NCI-H146 (cell line): ENCODE results near the gene MTIF2.
"Not testable (repeated sequence)": the region's sequence is repeated elsewhere in the genome, so short reads cannot be mapped to it uniquely, and the experiment has no call there.

Source experiments
- DNase-seq: peaks from one replicate; lab custom pipeline; 2025; lab: John Stamatoyannopoulos, UW

MTIF2 gene, protein sequence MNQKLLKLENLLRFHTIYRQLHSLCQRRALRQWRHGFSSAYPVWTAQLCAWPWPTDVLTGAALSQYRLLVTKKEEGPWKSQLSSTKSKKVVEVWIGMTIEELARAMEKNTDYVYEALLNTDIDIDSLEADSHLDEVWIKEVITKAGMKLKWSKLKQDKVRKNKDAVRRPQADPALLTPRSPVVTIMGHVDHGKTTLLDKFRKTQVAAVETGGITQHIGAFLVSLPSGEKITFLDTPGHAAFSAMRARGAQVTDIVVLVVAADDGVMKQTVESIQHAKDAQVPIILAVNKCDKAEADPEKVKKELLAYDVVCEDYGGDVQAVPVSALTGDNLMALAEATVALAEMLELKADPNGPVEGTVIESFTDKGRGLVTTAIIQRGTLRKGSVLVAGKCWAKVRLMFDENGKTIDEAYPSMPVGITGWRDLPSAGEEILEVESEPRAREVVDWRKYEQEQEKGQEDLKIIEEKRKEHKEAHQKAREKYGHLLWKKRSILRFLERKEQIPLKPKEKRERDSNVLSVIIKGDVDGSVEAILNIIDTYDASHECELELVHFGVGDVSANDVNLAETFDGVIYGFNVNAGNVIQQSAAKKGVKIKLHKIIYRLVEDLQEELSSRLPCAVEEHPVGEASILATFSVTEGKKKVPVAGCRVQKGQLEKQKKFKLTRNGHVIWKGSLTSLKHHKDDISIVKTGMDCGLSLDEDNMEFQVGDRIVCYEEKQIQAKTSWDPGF

GRCh38 chr2:55268907-55269644 lies at the start of gene MTIF2:
Gene MTIF2, minus strand, starts transcription at chr2:55269231. Its CDS starts 5,373 bp downstream, at chr2:55263858.
- DNase-seq, result peak; percentile 89

- no peak for DNase-seq
Observed at GRCh38 chr2:55314985-55315384, 46.0 kb upstream of the MTIF2 start.

DNA sequence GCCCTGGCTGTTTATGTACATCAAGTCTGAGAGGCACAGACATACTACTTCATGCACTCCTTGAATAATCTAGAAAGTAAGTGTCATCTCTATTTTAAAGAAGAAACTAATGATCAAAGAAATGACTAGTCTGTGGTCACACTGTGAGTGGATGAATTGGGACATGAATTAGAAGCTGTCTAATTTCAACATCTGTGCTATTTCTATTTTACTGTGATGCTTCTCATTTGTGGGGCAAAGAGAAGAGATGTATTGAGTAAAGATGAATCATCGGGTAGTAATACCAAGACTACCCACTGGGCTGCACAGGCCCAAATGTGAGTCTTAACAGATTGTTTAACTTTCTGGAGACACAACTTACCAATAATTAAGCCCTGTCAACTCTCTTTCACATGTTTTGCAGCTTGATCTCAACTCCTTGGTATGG lies 42.4 kb upstream of the MTIF2 start:
- DNase-seq, result no peak

- DNase-seq, result no peak
Observed at GRCh38 chr2:55309446-55309845, 40.4 kb upstream of the MTIF2 start.

GRCh38 chr2:55302241-55302640 lies 33.2 kb upstream of the MTIF2 start:
- no peak for DNase-seq

- DNase-seq, result no peak
Observed at GRCh38 chr2:55301277-55301676, 32.2 kb upstream of the MTIF2 start.

DNA sequence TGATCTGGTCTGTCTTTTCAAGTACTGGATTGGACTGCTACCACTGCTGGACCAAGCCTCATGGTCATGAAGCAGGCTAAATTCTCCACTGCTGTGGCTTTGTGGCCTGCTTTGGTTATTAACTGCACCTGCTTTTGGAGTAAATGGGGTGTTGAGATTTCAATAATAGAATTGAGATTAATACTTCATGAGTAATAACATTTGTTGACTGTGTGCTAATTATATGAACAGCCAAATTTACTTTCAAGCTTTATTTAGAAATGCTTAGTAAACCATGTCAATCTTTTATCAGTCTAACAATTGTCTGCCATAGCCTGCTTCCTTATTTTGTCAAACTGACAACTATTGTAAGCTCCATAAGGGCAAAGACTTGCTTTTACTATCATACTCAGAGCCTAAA lies 27.4 kb upstream of the MTIF2 start:
- no peak for DNase-seq

DNA sequence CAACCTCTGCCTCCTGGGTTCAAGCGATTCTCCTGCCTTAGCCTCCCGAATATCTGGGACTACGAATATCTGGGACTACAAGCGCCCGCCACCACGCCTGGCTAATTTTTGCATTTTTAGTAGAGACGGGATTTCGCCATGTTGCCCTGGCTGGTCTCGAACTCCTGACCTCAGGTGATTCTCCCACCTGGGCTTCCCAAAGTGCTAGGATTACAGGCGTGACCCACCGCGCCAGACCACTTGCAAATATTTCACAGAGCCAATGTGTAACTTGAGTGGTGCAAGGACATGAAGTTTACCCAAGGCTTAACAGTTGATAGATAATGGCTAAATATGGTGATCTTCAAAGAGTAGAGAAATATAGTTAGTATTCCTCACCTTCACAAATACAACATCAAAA lies 14.1 kb upstream of the MTIF2 start:
- no peak for DNase-seq

DNA sequence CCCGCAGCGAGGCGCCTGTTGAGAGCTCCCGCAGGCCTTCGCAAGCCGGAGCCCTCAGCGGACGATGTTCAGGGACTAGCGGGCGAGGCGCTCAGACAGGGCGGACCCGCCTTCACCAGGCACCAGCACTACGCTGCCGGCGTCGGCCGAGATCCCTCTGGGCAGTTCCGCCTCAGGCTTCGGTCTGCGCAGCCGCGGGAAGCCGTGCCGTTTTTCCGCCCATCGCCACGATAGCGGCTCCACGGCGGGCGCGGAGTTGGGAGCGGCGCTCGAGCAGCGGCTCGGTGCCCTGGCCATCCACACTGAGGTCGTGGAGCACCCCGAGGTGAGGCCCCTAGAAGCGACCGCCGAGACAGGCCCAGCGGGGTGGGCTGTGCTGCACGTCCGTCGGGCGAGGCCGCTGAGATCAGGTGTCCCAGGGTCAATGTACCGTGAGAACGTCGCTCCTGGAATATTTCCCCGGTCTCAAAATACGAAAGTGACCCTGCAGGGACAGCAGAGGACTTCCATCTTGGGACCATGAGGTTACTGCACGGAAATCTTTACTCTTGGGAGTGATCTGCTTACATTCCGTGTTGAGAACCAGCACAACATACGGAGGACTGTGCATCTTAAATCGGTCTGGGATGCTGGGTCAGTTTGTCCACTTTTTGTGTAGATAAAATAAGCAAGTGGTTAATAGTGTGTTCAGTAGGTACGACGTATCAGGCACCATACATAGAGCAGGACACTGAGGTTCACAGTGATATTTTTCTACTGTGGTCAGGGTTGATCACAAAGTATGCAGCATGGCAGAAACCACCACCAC lies 13.3 kb upstream of the MTIF2 start:
- DNase-seq, result peak; percentile 84

DNA sequence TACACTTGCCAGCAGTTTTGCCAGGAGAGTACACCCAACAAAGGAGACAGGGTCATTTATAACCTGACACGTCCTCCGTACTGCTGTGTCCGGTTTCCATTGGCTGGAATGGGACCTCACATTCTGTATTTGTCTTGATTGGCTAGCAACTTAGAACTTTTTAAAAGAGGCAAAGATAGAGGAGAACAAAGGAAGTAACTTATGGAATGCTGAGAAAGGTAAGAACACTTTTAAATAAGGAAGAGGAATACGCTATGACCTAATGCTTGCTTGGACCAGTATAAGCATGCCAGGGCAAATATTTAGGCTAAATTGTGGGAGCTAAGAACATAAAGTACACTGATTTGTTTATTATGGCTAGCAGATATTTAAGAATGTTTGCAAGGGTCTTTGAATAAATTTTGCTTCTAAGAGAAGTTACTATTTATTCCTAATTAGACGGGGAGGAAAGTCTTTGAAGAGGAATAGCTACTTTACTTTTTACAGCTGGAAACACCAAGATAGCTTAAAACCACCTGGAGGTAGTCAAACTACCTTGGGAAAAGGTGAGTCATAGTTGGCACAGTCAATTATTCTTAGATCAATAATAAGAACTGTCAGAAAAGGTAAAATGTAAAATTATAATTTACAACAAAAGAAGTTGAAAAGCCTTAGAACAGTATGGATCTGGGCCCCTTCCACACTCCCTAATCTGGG lies 12.0 kb upstream of the MTIF2 start:
- DNase-seq, result not testable (repeated sequence)

GRCh38 chr2:55279859-55280424 lies 10.9 kb upstream of the MTIF2 start:
- DNase-seq, result not testable (repeated sequence)

- not testable (repeated sequence) for DNase-seq
Observed at GRCh38 chr2:55279214-55279835, 10.3 kb upstream of the MTIF2 start.

- no peak for DNase-seq
Observed at GRCh38 chr2:55277310-55277709, 8.3 kb upstream of the MTIF2 start.

DNA sequence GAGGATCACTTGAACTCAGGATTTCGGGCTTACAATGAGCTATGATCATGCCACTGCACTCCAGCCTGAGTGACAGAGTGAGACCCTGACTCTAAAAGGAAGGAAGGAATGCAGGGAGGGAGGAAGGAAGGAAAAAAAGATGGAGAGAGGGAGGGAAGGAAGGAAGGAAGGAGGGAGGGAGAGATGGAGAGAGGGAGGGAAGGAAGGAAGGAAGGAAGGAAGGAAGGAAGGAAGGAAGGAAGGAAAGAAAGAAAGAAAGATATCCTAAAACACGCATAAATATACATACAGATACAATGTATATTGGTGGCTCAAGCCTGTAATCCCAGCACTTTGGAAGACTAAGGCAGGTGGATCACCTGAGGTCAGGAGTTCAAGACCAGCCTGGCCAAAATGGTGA lies 5.3 kb upstream of the MTIF2 start:
- DNase-seq, result not testable (repeated sequence)

GRCh38 chr2:55269645-55269990 lies 587 bp upstream of the MTIF2 start:
- no peak for DNase-seq

DNA sequence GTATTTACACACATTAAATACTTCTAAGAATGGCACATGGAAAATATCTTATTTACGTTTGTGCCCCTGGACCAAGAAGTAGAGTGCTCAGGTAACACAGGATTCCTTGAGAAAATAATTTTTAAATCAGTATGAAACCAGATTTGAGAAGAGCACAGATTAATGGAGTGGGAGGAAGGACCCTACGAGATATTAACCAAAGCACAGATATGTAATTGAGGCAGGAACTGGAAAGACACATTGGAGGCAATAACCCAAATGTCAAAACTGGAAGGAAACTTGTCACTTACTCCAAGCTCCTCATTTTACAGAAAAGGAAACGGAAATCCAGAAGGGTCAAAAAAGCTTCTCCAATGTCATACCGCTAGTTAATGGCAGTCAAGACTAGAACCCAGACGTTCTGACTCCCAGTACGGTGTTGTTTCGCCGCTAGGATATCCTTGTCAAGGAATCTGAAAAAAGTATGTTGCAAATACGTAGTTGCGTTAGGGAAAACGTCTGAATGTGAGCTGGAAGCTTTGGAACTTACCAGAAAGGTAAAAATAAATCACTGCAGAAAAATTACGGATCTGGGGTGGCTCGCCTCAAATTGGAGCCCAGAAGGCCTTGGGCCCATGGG lies 634 bp downstream of the MTIF2 start:
- DNase-seq, result no peak

DNA sequence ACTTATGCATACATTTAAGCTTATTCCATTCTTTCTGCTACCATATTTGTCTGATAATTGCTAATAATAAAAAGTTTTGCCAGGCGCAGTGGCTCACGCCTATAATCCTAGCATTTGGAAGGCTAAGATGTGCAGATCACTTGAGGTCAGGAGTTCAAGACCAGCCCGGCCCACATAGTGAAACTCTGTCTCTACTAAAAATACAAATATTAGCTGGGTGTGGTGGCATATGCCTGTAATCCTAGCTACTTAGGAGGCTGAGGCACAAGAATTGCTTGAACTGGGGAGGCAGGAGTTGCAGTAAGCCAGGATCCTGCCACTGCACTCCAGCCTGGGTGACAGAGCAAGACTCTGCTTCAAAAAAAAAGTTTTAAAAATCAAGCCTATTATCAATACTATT lies 9.4 kb downstream of the MTIF2 start:
- not testable (repeated sequence) for DNase-seq

GRCh38 chr2:55252832-55253231 lies 16.2 kb downstream of the MTIF2 start:
- DNase-seq, result no peak

DNA sequence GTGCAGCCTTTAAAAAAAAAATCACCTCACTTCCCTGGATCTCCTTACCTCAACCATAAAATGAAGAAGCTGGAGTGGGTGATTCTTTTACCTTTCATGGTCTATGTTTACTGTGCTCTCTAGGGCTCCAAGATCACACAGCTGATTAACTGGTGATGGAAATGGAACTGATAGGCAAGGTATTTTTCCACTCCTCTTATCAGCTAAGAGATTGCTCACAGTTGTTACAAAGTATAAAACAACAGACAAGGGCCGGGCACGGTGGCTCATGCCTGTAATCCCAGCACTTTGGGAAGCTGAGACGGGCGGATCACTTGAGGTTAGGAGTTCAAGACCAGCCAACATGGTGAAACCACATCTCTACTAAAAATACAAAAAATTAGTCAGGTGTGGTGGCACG lies 22.0 kb downstream of the MTIF2 start:
- DNase-seq, result no peak

DNA sequence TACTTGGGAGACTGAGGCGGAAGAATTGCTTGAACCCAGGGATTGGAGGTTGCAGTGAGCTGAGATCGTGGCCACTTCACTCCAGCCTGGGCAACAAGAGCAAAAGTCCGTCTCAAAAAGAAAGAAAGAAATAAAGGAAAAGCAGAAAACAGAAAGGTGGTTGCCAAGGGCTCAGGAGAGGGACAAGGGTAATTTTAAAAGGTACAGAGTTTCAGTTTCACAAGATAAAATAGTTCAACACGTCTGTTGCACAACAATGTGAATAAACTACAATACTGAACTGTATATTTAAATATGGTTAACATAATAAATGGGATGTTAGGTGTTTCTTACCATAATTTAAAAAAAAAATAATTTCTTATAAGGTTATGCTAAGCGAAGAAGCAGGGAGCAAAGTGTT lies 23.6 kb downstream of the MTIF2 start:
- no peak for DNase-seq
